Neuronal stem cell (in vitro differentiated cells): ENCODE data around the gene XPO5.

Experiments used
- DNase-seq: peaks from one replicate; pipeline ENCODE4 v3.0.0-alpha.2; 2013; ENCODE audit warnings: low spot score
- H2AFZ ChIP-seq: one replicate; pipeline ENCODE4 v1.6.1; 2013; ENCODE audit warnings: mild to moderate bottlenecking, low read length, inconsistent platforms
- H2AK5ac ChIP-seq: 2 replicates; pipeline ENCODE4 v1.6.1; 2013; ENCODE audit warnings: low read depth, mild to moderate bottlenecking, inconsistent platforms, low read length, moderate library complexity, mixed read lengths
- H2BK120ac ChIP-seq: 2 replicates; pipeline ENCODE4 v1.6.1; 2013; ENCODE audit warnings: low read depth, mild to moderate bottlenecking, inconsistent platforms, low read length, moderate library complexity, mixed read lengths
- H2BK12ac ChIP-seq: one replicate; pipeline ENCODE4 v1.6.1; 2013; ENCODE audit warnings: low read length, inconsistent platforms
- H2BK15ac ChIP-seq: 2 replicates; pipeline ENCODE4 v1.6.1; 2013; ENCODE audit warnings: mild to moderate bottlenecking, low read length, inconsistent platforms, mixed read lengths
- H2BK5ac ChIP-seq: one replicate; pipeline ENCODE4 v1.6.1; 2013; ENCODE audit warnings: inconsistent platforms, mild to moderate bottlenecking, low read length, moderate library complexity
- H3K14ac ChIP-seq: one replicate; pipeline ENCODE4 v1.6.1; 2013; ENCODE audit warnings: low read length, inconsistent platforms
- H3K18ac ChIP-seq: 2 replicates; pipeline ENCODE4 v1.6.1; 2013; ENCODE audit warnings: low read length, inconsistent platforms
- H3K23ac ChIP-seq: 2 replicates; pipeline ENCODE4 v1.6.1; 2013; ENCODE audit warnings: low read depth, mild to moderate bottlenecking, mixed read lengths, low read length, inconsistent platforms; ENCODE audit not compliant: poor library complexity
- H3K27ac ChIP-seq: replicated peaks from 3 replicates; pipeline ENCODE4 v1.5.1; 2013; ENCODE audit warnings: low read length, inconsistent platforms
- H3K27me3 ChIP-seq, 3 experiments: 2 replicates each; pipeline ENCODE4 v1.6.1; 2013; ENCODE audit warnings: low read length in 3 of 3, mild to moderate bottlenecking in 2 of 3, inconsistent platforms in 1 of 3, low read depth in 1 of 3, mixed read lengths in 1 of 3, moderate library complexity in 1 of 3; ENCODE audit not compliant: control insufficient read depth in 3 of 3, insufficient read depth in 3 of 3
- H3K36me3 ChIP-seq, 2 donors: replicated peaks in 1 of 2; 2 replicates each; pipeline ENCODE4 v1.6.1; 2013; ENCODE audit warnings: low read length in 2 of 2; ENCODE audit not compliant: control insufficient read depth in 2 of 2, insufficient read depth in 2 of 2
- H3K4ac ChIP-seq: 2 replicates; pipeline ENCODE4 v1.6.1; 2013; ENCODE audit warnings: inconsistent platforms, mild to moderate bottlenecking, low read length, moderate library complexity
- H3K4me1 ChIP-seq, 2 donors: 1 replicate in 1 of 2; 2 replicates in 1 of 2; pipeline ENCODE4 v1.6.1; 2013; ENCODE audit warnings: low read length in 2 of 2, low read depth in 1 of 2; ENCODE audit not compliant: control insufficient read depth in 2 of 2, insufficient read depth in 1 of 2
- H3K4me2 ChIP-seq: one replicate; pipeline ENCODE4 v1.6.1; 2013; ENCODE audit warnings: mild to moderate bottlenecking, low read length, inconsistent platforms; ENCODE audit not compliant: insufficient read depth, poor library complexity, severe bottlenecking
- H3K4me3 ChIP-seq, 2 donors: 2 replicates each; pipeline ENCODE4 v1.5.1; 2013; ENCODE audit warnings: low read length in 2 of 2, mild to moderate bottlenecking in 2 of 2, inconsistent platforms in 1 of 2, moderate library complexity in 1 of 2
- H3K79me1 ChIP-seq: one replicate; pipeline ENCODE4 v1.6.1; 2013; ENCODE audit warnings: low read depth, mild to moderate bottlenecking, inconsistent platforms, low read length, moderate library complexity
- H3K9ac ChIP-seq: one replicate; pipeline ENCODE4 v1.6.1; 2013; ENCODE audit warnings: mild to moderate bottlenecking, low read depth, low read length, inconsistent platforms; ENCODE audit not compliant: poor library complexity
- H3K9me3 ChIP-seq, 2 donors: replicated peaks in 1 of 2; 2 replicates each; pipeline versions ENCODE3 to v1.6.1; 2013; ENCODE audit warnings: low read length in 2 of 2, mild to moderate bottlenecking in 2 of 2, inconsistent platforms in 1 of 2, low read depth in 1 of 2, mixed read lengths in 1 of 2, moderate library complexity in 1 of 2; ENCODE audit not compliant: control insufficient read depth in 2 of 2, insufficient read depth in 1 of 2
- H4K8ac ChIP-seq: one replicate; pipeline ENCODE4 v1.6.1; 2013; ENCODE audit warnings: low read depth, mild to moderate bottlenecking, inconsistent platforms, low read length, moderate library complexity
- H4K91ac ChIP-seq: one replicate; pipeline ENCODE4 v1.6.1; 2013; ENCODE audit warnings: low read length, low read depth, mild to moderate bottlenecking, inconsistent platforms; ENCODE audit not compliant: poor library complexity
- WGBS, 2 donors: extraction: QIAGEN DNeasy Blood & Tissue Kit; methylation state at CpG; one replicate each; pipeline ENCODE4 v1.1.7; 2013; ENCODE audit warnings: missing lambda C conversion rate in 2 of 2, mixed read lengths in 1 of 2; ENCODE audit not compliant: insufficient read length in 2 of 2, insufficient replicate concordance in 1 of 2; ENCODE audit errors: extremely low coverage in 2 of 2; 5-methylcytosine and 5-hydroxymethylcytosine counted together

Gene XPO5

DNA sequence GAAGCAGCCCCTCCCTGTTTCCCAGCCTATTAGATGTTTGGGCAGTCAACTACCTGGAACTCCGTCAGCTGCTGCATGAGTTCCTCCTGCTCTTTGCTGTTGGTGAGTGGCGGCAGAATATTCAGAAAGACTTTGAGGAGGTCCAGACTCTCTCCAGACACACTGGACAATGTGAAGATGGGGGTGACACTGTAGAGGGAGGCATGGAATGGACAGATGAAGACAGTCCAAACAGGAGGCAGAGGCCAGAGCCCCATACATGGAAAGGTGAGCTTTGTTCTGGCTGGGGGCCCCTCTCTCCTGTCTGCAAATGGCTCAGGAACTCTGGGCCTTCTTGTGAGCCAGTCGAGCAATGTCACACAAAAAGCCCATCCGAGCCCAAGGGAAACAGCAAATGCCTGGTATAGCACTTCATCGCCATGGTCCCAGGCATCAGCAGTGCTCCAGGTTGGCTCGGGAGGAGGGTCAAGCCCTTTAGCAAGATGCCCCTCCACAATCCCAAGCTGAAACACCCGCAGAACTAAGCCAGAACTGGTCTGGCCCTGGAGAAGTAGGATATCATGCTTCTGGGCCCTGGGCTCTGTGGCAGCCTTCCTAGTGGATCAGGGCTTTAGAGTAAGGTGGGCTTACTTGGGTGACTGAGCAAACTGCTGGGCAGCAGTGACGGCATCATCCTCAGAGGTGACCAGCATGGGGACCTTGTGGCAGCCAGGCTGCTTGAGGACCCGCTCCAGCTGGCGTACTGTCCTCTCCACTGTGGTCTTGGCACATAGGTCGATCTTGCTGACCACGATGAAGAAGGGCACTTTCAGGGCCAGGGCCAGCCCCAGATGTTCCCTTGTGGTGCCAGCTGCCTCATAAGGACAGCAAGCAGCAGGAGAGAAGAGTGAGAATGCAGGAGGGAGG is 48.3 kb upstream of the XPO5 start:
- H3K27me3 ChIP-seq: no peaks in the 10 kb centered on the region
- peaks cover 2 to 5% of the 10 kb centered on the region in 2 donors for H3K4me1 ChIP-seq
- H3K9me3 ChIP-seq: no peaks in the 10 kb centered on the region
- H4K8ac ChIP-seq: no peak overlapping the region
- H2BK120ac ChIP-seq: no peak overlapping the region
- no peak overlapping the region for H2BK15ac ChIP-seq
- peak overlapping the region in 1 of 2 donors; percentile 29 for H3K4me3 ChIP-seq
- peak overlapping the region; percentile 14 for H3K23ac ChIP-seq
- no peak overlapping the region for H3K14ac ChIP-seq
- peaks cover 60 to 88% of the 10 kb centered on the region in 2 donors for H3K36me3 ChIP-seq
- H2BK5ac ChIP-seq: no peak overlapping the region
- H3K79me1 ChIP-seq: peaks cover 7% of the 10 kb centered on the region
- no peak overlapping the region for H3K9ac ChIP-seq
- no peak overlapping the region for H4K91ac ChIP-seq
- H3K4me2 ChIP-seq: no peak overlapping the region
- H3K18ac ChIP-seq: no peak overlapping the region
- H3K27ac ChIP-seq: no peak overlapping the region
- no peak overlapping the region for H2BK12ac ChIP-seq
- no peak overlapping the region for H2AK5ac ChIP-seq
- H2AFZ ChIP-seq: no peak overlapping the region
- H3K4ac ChIP-seq: no peak overlapping the region
- no CpG with 5 or more reads among the region's 12 CpGs for WGBS, 2 donors
- DNase-seq: no peak

DNA sequence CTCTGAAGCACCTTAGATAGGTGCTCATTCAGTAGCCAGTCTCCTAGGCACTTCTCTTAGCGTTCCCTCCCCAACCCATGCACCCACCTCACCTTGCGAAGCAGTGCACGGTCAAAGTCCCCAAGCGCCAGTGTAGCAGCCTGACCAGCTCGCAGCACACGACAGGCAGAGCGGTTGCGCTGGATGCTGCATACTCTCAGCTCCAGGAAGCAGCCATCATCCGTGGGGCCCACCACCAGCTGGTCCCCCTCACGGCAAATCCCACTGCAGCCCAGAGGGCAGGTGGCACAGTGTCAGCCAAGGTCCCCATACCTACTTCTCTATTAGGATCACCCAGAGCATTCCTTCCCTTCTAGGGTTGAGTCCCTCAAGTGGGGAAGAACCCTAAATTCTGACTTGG is 46.7 kb upstream of the XPO5 start:
- Histone ChIP-seq H2BK12ac (no peak overlapping the region), H3K27me3 (no peaks in the 10 kb centered on the region), H3K18ac (no peak overlapping the region), H3K4me2 (no peak overlapping the region), H2AK5ac (no peak overlapping the region), H3K4me3 (peak overlapping the region in 1 of 2 donors; percentile 65), H2BK15ac (no peak overlapping the region), H2BK5ac (no peak overlapping the region), H2AFZ (no peak overlapping the region), H2BK120ac (no peak overlapping the region), H3K36me3 (peaks cover 60 to 98% of the 10 kb centered on the region in 2 donors), H3K9me3 (no peaks in the 10 kb centered on the region), H3K4ac (no peak overlapping the region), H4K8ac (no peak overlapping the region), H3K27ac (no peak overlapping the region), H3K23ac (peak overlapping the region; percentile 65), H4K91ac (no peak overlapping the region), H3K9ac (peak overlapping the region; percentile 73), H3K4me1 (peaks cover 0 to 3% of the 10 kb centered on the region in 2 donors), H3K14ac (no peak overlapping the region), H3K79me1 (peaks cover 7% of the 10 kb centered on the region)
- WGBS, 2 donors: no CpG with 5 or more reads among the region's 10 CpGs
- DNase-seq: no peak

DNA sequence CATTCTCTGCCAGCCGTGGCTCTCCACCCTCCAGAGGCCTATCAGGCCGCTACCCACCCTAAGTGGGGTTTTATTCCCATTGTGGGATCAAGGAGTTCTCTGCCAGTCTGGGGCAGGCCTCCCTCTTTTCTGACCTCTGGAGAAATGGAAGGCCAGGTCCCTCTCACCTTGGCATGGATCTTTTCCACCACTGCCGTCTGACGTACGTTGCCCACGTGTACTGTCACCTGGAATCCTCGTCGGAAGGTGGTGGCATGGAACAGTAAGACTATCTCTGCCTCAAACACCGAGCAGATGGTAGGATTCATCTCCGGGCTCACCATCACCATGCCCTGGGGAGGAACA is 46.0 kb upstream of the XPO5 start:
- H4K8ac ChIP-seq: no peak overlapping the region
- no peak overlapping the region for H3K18ac ChIP-seq
- no peak overlapping the region for H3K23ac ChIP-seq
- no peak overlapping the region for H3K4me2 ChIP-seq
- no peak overlapping the region for H2AK5ac ChIP-seq
- H3K27ac ChIP-seq: no peak overlapping the region
- H3K4me3 ChIP-seq: no peak overlapping the region
- H4K91ac ChIP-seq: no peak overlapping the region
- no peaks in the 10 kb centered on the region for H3K4me1 ChIP-seq
- no peak overlapping the region for H2BK12ac ChIP-seq
- H3K14ac ChIP-seq: no peak overlapping the region
- peaks cover 5% of the 10 kb centered on the region for H3K79me1 ChIP-seq
- no peak overlapping the region for H3K9ac ChIP-seq
- no peak overlapping the region for H3K4ac ChIP-seq
- no peak overlapping the region for H2BK5ac ChIP-seq
- no peaks in the 10 kb centered on the region for H3K27me3 ChIP-seq
- peaks cover 54 to 97% of the 10 kb centered on the region in 2 donors for H3K36me3 ChIP-seq
- no peak for DNase-seq
- no peak overlapping the region for H2BK15ac ChIP-seq
- H2BK120ac ChIP-seq: no peak overlapping the region
- WGBS, 2 donors: no CpG with 5 or more reads among the region's 10 CpGs
- no peak overlapping the region for H2AFZ ChIP-seq
- no peaks in the 10 kb centered on the region for H3K9me3 ChIP-seq

DNA sequence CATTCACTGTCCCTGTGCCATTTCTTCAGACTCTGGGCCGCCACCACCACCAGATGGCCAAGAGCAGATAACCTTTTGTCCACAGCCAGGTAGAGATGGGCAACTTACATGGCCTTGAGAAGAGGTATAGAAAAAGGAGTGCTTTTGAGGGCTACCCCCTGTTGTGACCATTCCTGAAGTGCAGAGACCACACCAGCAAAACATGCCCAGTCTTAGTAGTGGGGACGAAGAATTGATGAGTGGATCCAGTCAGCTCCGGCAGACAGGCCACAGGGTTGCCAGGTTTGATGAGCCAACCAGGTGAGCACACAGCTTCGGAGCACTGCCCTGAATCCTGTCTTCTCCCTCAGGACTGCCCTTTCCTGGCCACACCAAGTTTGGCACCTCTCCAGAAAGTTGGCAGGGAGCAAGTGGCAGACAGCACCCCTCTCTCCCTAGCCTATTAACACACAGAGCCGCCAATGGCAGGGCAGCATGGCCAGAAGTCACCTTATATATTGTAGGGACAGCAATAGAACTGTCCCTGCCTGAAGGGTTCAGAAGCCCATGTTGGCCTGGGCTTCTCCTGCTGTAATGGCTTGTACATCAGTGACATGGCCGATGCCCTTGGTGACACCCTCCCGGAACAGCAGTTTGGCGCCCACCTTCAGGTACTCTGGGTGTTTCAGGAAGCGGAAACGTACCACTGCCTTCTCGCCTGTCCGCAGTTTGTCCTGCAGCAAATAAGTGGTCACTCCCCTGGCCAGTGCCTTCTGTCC is 45.4 kb upstream of the XPO5 start:
- Histone ChIP-seq H2BK12ac (no peak overlapping the region), H3K79me1 (peaks cover 4% of the 10 kb centered on the region), H3K27ac (no peak overlapping the region), H3K4me3 (no peak overlapping the region), H3K9ac (no peak overlapping the region), H3K18ac (no peak overlapping the region), H3K27me3 (no peaks in the 10 kb centered on the region), H3K14ac (no peak overlapping the region), H3K4ac (no peak overlapping the region), H2AFZ (no peak overlapping the region), H2BK5ac (no peak overlapping the region), H4K8ac (no peak overlapping the region), H3K4me1 (no peaks in the 10 kb centered on the region), H2BK120ac (no peak overlapping the region), H3K4me2 (no peak overlapping the region), H2BK15ac (no peak overlapping the region), H2AK5ac (no peak overlapping the region), H3K9me3 (no peaks in the 10 kb centered on the region), H4K91ac (no peak overlapping the region), H3K23ac (no peak overlapping the region), H3K36me3 (peaks cover 52 to 97% of the 10 kb centered on the region in 2 donors)
- WGBS, 2 donors: no CpG with 5 or more reads among the region's 12 CpGs
- DNase-seq: no peak
